ENCODE measurements around the gene ITPR2.
"Not testable (repeated sequence)": the region's sequence is repeated elsewhere in the genome, so short reads cannot be mapped to it uniquely, and the experiment has no call there.

ITPR2 gene

DNA sequence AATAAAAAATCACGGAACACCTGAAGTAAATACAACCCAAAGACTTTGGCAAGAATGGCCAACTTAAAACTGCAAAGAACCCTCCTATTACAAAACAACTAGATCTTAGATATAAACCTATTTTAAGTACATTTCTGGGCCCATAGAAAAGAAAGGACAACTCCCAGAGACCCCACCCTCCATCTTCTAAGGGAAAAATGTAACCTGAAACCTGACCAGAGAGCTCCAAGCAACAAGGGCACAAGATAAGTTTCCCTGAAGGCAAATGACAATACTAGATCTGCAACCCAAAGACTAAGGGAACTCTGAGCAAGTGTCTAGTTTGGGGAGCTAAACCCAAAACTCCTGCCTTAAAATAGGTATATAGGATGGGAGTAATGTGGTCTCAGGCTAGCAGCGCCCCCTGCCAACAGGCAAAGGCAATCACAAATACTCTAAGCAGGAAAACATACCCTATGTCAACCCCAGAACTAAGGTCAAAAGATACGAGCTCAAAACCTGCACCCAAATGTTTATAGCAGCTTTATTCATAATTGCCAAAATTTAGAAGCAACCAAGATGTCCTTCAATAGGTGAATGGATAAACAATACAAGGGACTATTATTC is 218.9 kb downstream of the ITPR2 start:
- no peak for DNase-seq

DNA sequence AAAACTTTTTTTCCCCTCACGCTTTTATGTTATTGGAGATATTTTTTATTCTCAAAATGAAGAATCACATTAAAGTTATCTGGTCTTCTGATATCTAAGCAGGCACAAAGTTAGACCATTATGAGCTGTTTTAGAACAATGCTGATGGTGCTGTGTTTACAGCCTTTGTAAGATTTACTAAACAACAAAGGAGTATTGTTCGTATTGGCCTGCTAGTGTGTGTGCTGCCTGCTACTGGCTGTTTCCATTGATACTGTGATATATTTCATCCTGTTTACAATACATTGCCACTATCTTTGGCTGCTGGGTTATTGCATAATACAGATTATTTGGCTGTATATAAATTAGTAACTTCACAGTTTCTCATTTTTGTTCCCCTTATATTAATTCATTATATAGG is 220.8 kb downstream of the ITPR2 start:
- no peak for DNase-seq

DNA sequence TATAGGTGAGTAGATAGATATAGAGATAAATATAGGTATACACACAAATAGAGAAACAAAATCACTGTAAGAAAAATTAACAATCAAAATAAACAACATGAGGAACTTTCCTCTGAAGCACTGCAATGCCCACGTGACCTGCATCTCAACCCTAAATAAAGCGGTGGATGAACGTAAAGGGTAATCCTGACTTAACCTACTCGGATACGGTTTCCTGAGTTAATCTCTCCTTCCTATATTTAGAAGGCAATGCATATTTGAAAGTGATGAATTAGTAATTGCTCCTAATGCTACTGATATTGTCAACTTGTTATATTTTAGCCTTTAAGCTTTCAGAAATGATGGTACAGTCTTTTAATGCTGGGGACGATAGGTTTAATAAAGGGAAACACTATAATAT is 221.4 kb downstream of the ITPR2 start:
- DNase-seq, result no peak

DNA sequence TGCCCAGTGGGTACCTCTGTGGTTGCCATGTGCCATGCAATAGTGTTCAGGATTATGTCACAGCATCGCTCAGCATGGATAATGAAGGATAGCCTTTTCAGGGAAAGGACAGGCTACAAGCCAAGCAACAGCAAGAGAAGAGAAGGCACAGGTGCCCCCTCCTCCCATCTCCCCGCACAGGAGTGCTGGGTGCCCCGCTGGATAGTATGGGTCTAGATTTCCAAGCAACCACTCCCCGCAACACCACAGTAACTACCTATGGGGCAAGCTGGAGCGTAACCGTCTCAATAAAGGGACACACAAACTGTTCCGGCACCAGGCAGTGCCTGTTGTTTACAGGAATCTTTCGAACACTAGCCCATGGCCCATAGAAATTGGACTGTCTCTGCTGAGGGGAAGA is 222.2 kb downstream of the ITPR2 start:
- DNase-seq, result no peak

DNA sequence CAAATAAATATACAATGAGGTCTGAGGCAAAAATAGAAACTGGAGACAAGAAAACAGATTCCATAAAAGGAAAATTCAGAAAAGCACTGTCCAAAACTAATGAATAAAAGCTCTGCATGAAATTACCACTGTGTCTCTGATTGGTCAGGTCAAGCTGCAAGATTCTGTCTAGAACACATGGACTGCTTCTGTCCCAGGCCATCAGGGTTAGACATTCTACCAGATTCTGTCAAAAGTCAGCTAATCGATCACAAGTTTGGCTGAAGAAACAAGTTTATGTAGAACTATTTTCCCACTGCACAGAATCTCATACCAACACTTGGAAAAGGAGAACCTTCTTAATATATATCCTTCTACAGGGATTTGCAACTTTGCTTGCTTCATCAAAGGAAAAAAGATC is 223.0 kb downstream of the ITPR2 start:
- no peak for DNase-seq

DNA sequence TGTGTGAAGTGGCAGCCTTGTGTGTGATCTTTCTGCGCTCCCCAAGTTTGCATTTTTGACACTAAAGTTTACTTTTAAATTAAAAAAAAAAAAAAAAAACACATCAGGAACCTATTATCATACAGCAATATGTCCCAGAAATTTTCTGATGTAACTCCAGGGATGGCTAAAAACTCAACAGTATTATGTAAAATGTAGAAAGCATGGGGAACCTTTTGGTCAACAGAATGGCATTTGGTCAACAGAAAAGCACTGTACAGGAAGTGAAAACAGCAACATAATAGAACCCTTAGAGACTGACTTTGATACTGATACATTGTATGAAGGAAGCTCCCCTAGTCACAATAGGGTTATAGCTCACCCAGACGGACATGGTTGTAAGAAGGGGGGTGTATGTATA is 224.3 kb downstream of the ITPR2 start:
- DNase-seq, result no peak

DNA sequence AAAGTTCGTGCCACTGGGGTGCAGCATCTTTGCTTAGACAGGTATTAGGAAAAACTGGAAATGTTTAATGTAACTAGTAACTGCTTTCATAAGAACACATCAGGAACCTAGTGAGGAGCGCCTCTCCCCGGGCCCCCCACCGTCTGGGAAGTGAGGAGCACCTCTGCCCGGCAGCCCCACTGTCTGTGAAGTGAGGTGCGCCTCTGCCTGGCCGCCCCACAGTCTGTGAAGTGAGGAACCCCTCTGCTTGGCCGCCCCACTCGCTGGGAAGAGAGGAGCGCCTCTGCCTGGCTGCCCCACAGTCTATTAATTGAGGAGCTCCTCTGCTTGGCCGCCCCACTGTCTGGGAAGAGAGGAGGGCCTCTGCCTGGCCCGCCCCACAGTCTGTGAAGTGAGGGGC is 224.7 kb downstream of the ITPR2 start:
- no peak for DNase-seq

DNA sequence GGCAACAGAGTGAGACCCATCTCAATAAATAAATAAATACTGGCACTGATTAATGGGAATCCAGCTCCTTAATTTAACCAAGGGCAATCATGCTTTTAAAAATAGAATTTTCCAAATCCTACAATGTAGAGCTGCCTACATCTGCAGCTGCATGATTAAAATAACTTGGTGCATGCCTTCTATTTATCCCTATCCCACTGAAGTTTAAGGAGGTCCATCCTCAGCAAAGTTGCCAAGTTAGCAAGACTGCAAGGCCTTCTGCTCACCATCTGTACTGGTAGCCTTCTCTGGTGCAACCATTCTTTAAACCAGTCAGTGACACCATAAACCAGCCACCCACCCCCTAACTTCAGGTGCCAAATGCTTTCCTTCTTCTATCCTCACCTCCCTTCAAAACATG is 226.1 kb downstream of the ITPR2 start:
- no peak for DNase-seq

DNA sequence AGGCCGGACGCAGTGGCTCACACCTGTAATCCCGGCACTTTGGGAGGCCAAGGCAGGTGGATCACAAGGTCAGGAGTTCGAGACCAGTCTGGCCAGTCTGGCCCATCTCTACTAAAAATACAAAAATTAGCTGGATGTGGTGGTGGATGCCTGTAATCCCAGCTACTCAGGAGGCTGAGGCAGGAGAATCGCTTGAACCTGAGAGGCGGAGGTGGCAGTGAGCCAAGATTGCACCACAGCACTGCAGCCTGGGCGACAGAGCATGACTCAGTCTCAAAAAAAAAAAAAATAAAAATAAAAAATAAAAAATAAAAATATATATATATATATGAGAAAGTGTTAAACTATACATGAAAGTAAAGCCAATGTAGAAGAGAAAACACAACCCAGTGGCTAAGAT is 228.2 kb downstream of the ITPR2 start:
- DNase-seq, result not testable (repeated sequence)

DNA sequence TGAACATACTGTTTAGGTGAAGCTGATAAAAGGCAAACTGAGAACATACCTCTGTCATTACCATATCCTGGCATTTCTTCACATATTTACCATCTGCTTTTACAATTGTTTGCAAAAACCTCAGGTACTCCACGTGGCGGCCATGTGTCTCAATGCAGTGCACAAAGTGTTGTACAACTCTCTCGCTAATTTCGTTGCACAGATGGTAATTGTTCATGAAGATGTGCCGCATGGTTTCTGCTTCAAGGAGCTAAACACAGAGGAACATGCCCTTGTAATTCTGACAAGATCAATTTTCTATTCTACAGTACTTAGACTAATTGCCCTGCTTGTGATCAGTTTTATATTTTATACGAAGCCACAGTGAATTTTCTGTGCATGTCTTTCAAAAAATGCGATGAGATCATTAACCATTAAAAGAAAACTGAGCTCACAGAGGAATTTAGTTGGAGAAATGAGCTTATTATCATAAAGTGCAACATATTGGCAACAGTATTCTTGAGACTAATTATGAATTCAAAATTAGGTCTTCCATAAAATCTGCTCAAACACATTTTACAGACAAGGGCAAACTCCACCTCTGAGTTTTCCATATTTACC is 233.8 kb downstream of the ITPR2 start:
- no peak for DNase-seq

DNA sequence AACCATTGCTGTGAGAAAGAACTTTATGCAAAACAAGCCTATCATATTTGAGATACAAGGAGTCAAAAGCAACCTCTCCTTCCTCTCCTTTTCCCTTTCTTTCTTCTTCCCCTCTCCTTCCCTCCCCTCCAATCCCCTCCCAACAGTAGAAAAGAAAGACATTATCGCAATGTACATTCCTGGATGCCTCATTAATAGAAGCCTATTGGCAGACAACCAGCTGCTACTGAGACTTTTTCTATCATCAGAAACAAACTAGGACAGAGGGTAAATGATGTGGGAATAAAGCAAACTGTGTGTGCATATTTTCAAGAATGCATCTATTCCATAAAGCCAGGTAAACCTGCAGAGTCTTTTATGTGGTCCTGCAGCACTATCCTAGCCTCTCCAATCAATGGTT is 237.2 kb downstream of the ITPR2 start:
- no peak for DNase-seq

DNA sequence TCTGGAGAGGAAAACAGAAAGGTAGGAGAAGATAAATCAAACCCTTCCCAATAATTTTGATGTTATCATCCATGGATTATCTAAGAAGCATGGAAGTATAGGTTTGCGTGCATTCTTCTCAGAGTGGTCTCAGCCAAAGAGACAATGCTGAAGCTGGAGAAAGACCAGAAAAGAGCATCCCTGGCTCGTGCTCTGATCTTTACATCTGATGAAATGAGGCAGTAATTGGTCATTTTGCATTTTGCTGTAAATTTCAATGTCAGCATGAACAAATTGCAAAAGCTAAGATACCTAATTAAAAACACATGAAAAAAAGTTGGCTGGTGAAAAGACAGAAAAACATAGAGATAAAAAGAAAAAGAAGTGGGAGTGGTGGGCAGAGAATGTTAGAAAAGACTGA is 252.4 kb downstream of the ITPR2 start:
- no peak for DNase-seq

DNA sequence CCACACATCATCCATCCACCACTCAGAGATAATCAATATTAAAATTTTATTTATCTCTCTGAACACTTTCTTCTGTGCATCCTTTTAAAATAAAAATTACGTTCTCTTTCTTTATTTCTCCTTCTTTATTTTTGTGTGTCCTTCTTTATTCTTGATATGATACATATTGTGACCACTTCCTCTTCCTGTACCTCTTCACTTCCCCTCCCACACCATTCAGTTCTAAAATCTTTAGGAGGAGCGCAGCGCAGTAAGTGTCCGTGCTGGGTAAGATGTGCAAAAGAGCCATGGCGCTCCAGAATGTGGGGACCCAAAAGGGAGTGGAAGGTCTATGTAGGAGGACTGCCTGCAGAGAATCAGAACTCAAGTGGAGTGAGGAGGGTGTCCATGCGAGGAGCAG is 256.7 kb downstream of the ITPR2 start:
- no peak for DNase-seq

DNA sequence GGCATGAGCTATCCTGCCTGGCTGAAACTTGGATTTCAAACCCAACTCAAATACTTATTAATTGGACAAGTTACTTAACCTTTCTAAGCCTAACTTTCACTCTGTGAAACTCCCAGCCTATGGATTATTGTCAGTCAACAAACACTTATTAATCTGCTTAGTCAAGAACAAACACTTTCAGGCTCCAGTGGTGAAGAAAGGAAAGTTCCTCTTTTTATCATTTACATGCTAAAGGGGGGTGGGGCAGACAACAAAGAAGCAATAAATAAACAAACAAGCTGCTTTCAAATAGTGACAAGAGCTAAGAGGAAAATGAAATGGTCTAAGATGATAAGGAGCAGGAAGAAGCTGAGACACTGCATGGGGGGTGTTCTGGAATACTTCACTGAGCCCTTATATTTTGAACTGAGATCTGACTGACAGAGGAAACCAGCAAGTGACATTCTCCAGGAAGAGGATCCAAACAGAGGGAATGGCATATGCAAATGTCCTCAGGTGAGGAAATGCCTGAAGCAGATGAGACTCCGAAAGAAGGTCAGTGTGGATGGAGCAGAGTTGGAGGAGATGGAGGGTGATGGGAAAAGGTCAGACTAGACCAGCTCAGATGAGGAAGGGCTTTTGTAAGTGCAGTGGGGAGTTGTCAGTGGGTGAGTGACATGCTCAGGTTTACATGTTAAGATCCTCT is 259.6 kb downstream of the ITPR2 start:
- no peak for DNase-seq

DNA sequence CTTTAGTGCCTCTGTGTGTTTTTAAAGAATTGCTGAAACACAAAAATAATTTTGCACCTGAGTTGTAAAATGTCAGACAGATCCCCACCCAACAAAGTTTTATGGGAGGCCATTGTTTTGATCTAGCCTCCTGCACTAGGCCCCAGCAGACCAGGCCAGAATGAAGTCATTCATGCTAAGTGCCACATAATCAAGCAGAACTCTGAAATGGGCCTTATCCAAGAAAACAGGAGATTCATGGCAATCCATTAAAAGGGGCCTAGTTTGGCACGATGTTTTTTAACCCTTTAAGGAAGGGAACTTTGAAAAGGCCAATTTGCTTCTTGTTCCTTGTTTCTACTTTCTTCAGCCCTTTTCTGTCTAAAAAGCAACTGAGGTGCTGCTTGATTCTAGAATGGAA is 260.9 kb downstream of the ITPR2 start:
- DNase-seq, result no peak

DNA sequence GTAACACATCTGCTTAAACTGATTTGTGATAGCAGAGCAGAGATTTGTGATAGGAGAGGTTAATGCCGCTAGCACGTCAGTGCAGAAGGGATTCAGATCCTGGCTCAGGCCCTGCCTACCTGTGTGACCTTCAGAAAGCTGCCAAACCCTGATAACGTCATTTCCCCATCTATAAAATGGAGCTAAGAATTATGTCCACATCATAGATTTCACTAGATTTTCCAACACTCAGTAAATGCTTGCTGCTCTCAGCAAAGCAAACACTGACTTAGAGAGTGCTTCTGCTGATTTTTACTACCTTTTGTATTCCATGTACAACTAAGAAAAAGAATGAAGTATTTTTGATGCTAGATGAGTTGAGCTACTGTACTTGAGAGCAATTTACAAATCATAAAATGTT is 261.4 kb downstream of the ITPR2 start:
- DNase-seq, result no peak

DNA sequence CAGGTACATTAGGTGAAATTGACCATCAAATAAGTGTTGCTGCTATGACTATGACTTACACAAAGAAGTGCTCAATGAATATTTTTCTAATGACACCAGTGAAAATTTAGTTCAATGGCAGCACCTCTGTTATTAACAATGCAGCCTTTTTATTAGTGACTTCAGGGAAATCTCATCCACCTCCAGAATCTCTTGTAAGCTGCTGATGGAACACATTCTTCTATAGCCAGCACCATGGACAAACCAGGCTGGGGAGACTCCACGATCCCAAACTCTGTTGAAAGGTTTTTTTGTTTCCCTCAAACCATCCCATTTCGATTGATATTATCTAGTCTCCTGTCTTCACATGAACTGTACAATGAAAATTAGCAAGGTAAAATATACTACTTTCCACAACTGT is 265.9 kb downstream of the ITPR2 start:
- DNase-seq, result no peak

DNA sequence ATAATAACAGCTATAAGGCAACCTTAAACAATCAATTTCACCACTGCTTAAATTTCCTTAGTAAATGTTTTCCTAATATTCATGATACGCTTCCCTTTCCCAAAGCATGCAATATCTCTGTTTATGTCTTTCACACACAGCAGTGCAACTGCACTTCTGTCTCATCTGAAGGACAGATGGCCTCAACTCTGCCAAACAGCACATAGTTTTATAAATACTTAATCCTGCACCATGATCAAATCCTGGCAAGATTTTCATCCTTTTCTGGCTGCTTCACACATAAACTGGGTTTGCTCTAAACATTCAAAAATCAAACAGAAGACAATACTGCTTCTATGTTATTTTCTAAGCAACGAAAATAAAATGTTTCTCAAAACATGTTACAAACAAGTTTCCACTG is 266.3 kb downstream of the ITPR2 start:
- no peak for DNase-seq

DNA sequence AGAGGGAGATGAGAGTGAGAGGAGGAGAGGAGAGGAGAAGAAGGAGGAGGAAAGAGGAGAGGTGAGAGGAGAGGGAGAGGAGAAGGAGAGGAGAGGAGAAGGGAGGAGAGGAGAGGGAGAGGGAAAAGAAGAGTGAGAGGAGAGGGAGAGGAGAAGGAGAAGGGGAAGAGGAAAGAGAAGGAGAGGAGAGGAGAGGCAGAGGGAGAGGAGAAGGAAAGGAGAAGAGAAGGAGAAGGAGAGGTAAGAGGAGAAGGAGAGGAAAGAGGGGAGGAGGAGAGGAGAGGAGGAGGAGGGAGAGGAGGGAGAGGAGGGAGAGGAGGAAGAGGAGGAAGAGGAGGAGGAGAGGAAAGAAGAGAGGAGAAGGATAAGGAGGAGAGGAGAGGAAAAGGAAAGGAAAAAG is 266.8 kb downstream of the ITPR2 start:
- DNase-seq, result no peak

DNA sequence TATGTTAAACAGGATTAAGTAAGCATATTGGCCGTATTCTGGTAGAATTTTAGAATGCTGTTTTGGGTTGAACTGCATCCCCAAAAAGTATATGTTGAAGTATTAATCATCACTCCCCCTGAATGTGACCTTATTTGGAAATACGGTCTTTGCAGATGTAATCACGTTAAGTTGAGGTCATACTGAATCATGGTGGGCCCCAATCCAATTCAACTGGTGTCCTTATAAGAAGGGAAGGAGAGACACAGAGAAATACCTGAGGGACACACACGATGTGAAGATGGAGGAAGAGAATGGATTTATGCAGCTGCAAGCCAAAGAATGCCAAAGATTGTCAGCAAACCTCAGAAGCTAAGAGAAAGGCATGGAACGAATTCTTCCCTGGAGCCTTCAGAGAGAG is 268.6 kb downstream of the ITPR2 start:
- no peak for DNase-seq

DNA sequence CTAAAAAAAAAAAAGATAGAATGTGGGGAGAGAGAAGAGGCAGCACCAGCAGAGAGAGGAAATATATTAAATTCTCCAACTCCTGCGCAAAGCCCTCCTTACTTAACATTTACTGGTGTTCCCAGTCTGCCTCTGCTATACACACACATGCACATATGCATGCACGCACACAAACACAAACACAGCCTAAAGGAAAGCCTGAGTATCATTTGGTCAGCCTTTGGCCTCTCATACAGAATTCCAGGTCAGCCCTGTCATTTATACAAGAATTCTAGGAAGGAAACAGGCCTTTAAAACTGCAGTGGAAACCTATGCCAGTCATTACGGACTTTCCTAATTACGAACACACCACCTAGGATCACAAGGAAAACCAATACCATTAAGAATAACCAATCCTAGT is 269.4 kb downstream of the ITPR2 start:
- no peak for DNase-seq

DNA sequence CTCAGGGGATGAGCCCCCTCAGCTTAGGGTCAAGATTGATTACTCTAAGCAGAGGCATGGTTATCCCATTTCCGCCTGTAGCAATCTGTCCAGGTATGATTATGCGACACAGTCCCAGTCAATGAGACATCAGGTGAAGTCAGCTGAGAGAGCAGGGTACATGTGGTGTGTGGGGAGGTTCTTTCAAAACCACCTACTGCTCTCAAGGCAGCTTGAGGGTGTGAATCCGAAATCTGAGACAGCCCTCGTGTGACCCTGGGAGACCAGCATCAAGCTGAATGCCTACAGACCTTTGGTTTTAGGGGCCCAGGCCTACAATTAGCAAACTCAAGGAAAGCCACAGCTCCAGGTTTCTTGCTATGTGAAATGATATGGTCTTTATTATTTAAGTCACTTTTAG is 275.7 kb downstream of the ITPR2 start:
- DNase-seq, result no peak

DNA sequence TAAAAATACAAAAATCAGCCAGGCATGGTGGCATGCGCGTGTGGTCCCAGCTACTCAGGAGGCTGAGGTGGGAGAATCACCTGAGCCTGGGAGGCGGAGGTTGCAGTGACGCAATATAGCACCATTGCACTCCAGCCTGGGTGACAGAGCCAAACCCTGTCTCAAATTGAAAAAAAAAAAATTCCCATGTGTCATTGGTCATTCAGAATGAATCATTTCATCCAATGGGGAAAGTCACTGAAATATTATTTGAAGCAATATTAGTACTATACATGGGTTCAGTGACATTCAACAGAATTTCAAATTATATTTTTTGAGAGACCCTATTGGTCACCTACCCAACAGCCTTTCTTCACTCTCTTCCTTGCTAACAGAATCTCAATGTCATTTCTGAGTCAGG is 276.1 kb downstream of the ITPR2 start:
- DNase-seq, result no peak

DNA sequence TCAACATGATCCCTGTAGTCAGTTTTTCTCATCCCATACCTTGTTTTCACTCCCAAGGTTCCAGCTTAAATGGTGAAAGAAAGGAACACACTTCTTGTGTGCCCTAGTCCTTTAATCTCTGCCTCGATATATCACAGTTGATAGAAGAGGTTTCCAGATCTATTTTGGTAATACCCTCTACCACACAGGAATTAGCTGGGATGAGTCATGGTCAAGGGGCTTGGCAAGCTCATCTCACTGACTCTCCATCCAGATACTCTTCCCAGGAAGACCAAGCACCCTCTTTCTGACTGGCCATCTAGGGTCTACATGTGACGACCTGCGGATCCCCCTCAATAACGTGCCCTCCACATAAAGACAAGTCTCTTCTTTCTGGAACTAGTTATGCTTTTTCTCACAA is 277.9 kb downstream of the ITPR2 start:
- no peak for DNase-seq

DNA sequence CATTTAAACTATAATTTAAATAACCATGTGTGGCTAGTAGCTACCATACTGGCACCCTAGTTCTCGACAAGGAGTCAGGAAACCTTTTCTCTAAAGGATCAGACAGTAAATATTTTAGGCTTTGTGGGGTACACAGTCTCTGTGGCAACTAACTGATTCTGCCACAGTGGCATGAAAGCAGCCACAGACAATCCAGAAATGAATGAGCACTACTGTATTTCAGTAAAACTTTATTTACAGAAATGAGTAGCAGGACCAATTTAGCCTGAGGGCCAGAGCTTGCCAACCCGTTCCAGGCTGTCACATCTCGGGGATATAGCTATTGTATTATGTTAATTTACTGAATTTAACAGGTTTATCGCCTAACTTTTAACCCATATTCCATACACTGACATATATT is 278.7 kb downstream of the ITPR2 start:
- no peak for DNase-seq
